Hepatocyte (in vitro differentiated cells): ENCODE data around the gene KRTAP2-4. TPM values are rescaled to one million over a fixed set of nuclear protein-coding genes. Genes with fewer than 3 reads are reported as not detected.
"Not testable (repeated sequence)": the region's sequence is repeated elsewhere in the genome, so short reads cannot be mapped to it uniquely, and the experiment has no call there.

Experiments
- DNase-seq: peaks from one replicate; pipeline ENCODE4 v3.0.0-alpha.2; 2016; ENCODE audit warnings: low spot score
- H2AFZ ChIP-seq: fragments of 200-600 bp; sonication (generic); 2 replicates; pipeline ENCODE4 v1.6.0; 2016; ENCODE audit warnings: antibody characterized with exemption, mild to moderate bottlenecking
- H3K27ac ChIP-seq: fragments of 200-600 bp; sonication (generic); 2 replicates; pipeline ENCODE4 v1.5.1; 2016; ENCODE audit warnings: mild to moderate bottlenecking
- H3K27me3 ChIP-seq: fragments of 200-600 bp; sonication (generic); 2 replicates; pipeline ENCODE4 v1.6.1; 2016
- H3K36me3 ChIP-seq: fragments of 200-600 bp; sonication (generic); replicated peaks from 2 replicates; pipeline ENCODE4 v1.5.1; 2016; ENCODE audit warnings: low read depth; ENCODE audit not compliant: insufficient read depth
- H3K4me1 ChIP-seq: fragments of 200-600 bp; sonication (generic); 2 replicates; pipeline ENCODE4 v1.5.1; 2016; ENCODE audit warnings: mild to moderate bottlenecking, moderate library complexity; ENCODE audit not compliant: insufficient read depth
- H3K4me2 ChIP-seq: fragments of 200-600 bp; sonication (generic); 2 replicates; pipeline ENCODE4 v1.6.0; 2016
- H3K4me3 ChIP-seq: fragments of 200-600 bp; sonication (generic); 2 replicates; pipeline ENCODE4 v1.5.1; 2016; ENCODE audit warnings: mild to moderate bottlenecking
- H3K79me2 ChIP-seq: fragments of 200-600 bp; sonication (generic); 2 replicates; pipeline ENCODE4 v1.6.0; 2017; ENCODE audit warnings: mild to moderate bottlenecking
- H3K9me2 ChIP-seq: fragments of 200-600 bp; sonication (generic); replicated peaks from 2 replicates; pipeline ENCODE4 v1.6.0; 2017; ENCODE audit warnings: mild to moderate bottlenecking; ENCODE audit not compliant: insufficient read depth
- H3K9me3 ChIP-seq: fragments of 200-600 bp; sonication (generic); 2 replicates; pipeline ENCODE4 v1.5.1; 2016; ENCODE audit warnings: low read depth, mild to moderate bottlenecking
- H4K20me1 ChIP-seq: fragments of 200-600 bp; sonication (generic); 2 replicates; pipeline ENCODE4 v1.6.0; 2016; ENCODE audit warnings: mild to moderate bottlenecking; ENCODE audit not compliant: insufficient read depth, poor library complexity, severe bottlenecking
- EZH2 ChIP-seq: fragments of 200-600 bp; sonication (generic); IDR thresholded peaks from 2 replicates; pipeline ENCODE4 v1.6.1; 2016; ENCODE audit warnings: antibody characterized with exemption, mild to moderate bottlenecking, borderline replicate concordance
- EZH2phosphoT487 ChIP-seq: fragments of 200-600 bp; sonication (generic); IDR thresholded peaks from one replicate; pipeline ENCODE4 v1.6.1; 2018; ENCODE audit warnings: antibody characterized with exemption, mild to moderate bottlenecking, low read depth, moderate library complexity; ENCODE audit not compliant: unreplicated experiment, severe bottlenecking
- WGBS: methylation state at CpG from one replicate; pipeline ENCODE4 v1.1.6; 2016; ENCODE audit warnings: low lambda C conversion rate; ENCODE audit errors: missing lambda C conversion rate; 5-methylcytosine and 5-hydroxymethylcytosine counted together
- polyA plus RNA-seq: library from polyadenylated mRNA; unstranded; fragments of >200 nt; fragmentation: Nextera tagmentation; extraction: Ambion mirVana; gene quantifications from 2 replicates; pipeline ENCODE4 v1.2.1, GENCODE V29; 2016
- total RNA-seq: library from RNA; depleted of rRNA; stranded (reverse); fragments of >200 nt; gene quantifications from 2 replicates; pipeline ENCODE4 v1.2.3, GENCODE V29; 2014
- TF ChIP-seq, protein P1 (sequence below): fragments of 200-600 bp; sonication (generic); IDR thresholded peaks from 2 replicates; pipeline ENCODE4 v1.5.1; 2016; ENCODE audit warnings: antibody characterized with exemption, mild to moderate bottlenecking; ENCODE audit not compliant: poor library complexity

Gene KRTAP2-4
- total and polyA plus RNA-seq, 2 experiments from 2014 or later, result not detected

DNA sequence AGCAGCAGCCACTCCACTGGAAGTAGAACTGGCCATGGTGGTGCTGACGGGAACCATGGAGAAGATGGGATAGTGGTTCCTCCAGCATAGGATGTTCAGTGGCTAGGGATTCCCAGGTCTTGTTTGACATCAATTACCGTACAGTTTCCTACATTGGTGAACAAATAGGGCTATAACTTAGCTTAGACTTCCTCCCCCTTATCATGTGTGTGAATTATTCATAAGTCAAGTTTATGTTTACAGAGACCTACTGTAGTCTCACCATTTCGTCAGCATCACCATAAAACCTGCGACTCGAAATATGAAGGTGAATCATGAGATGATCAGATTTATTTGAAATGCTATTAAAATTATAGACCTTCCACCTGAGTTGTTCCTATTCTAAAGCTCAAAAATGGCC, 6.9 kb downstream of the KRTAP2-4 start:
- no peak for DNase-seq
- H3K27me3 ChIP-seq, result no peaks in the 10 kb centered on the region
- H2AFZ ChIP-seq, result no peak overlapping the region
- H3K4me1 ChIP-seq, result no peaks in the 10 kb centered on the region
- WGBS, result 93% methylated on average over 5 of the region's 5 CpGs
- no peaks in the 10 kb centered on the region for H3K9me2 ChIP-seq
- H3K9me3 ChIP-seq, result no peaks in the 10 kb centered on the region
- H3K36me3 ChIP-seq, result no peaks in the 10 kb centered on the region
- no peak overlapping the region for H3K4me3 ChIP-seq
- H3K27ac ChIP-seq, result no peak overlapping the region
- no peaks in the 10 kb centered on the region for H4K20me1 ChIP-seq
- TF ChIP-seq EZH2phosphoT487 (no peak), EZH2 (no peak)
- TF ChIP-seq, protein P1, sequence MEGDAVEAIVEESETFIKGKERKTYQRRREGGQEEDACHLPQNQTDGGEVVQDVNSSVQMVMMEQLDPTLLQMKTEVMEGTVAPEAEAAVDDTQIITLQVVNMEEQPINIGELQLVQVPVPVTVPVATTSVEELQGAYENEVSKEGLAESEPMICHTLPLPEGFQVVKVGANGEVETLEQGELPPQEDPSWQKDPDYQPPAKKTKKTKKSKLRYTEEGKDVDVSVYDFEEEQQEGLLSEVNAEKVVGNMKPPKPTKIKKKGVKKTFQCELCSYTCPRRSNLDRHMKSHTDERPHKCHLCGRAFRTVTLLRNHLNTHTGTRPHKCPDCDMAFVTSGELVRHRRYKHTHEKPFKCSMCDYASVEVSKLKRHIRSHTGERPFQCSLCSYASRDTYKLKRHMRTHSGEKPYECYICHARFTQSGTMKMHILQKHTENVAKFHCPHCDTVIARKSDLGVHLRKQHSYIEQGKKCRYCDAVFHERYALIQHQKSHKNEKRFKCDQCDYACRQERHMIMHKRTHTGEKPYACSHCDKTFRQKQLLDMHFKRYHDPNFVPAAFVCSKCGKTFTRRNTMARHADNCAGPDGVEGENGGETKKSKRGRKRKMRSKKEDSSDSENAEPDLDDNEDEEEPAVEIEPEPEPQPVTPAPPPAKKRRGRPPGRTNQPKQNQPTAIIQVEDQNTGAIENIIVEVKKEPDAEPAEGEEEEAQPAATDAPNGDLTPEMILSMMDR, result no peak
- no peaks in the 10 kb centered on the region for H3K79me2 ChIP-seq
- no peak overlapping the region for H3K4me2 ChIP-seq

GRCh38 chr17:41057547-41057946, 8.1 kb downstream of the KRTAP2-4 start:
- H3K27me3 ChIP-seq, result no peaks in the 10 kb centered on the region
- H3K27ac ChIP-seq, result no peak overlapping the region
- no peaks in the 10 kb centered on the region for H3K79me2 ChIP-seq
- no peaks in the 10 kb centered on the region for H3K9me3 ChIP-seq
- WGBS, result 100% methylated on average over 1 of the region's 1 CpG
- H2AFZ ChIP-seq, result no peak overlapping the region
- H3K4me3 ChIP-seq, result no peak overlapping the region
- H3K4me1 ChIP-seq, result no peaks in the 10 kb centered on the region
- H3K36me3 ChIP-seq, result no peaks in the 10 kb centered on the region
- no peak overlapping the region for H3K4me2 ChIP-seq
- TF ChIP-seq, protein P1, result no peak
- TF ChIP-seq EZH2phosphoT487 (no peak), EZH2 (no peak)
- H3K9me2 ChIP-seq, result no peaks in the 10 kb centered on the region
- no peaks in the 10 kb centered on the region for H4K20me1 ChIP-seq
- DNase-seq, result no peak

- not testable (repeated sequence) for H3K79me2 ChIP-seq, H3K9me2 ChIP-seq, H2AFZ ChIP-seq, H3K4me1 ChIP-seq, H3K9me3 ChIP-seq, H3K4me3 ChIP-seq, H4K20me1 ChIP-seq, H3K36me3 ChIP-seq, H3K27me3 ChIP-seq, H3K4me2 ChIP-seq, H3K27ac ChIP-seq, DNase-seq
- WGBS, result 67% methylated on average over 1 of the region's 6 CpGs
These were observed 10.5 kb downstream of the KRTAP2-4 start, which contains the start of gene KRTAP2-2 for GRCh38 chr17:41055130-41055529. Gene KRTAP2-2 (minus strand): TSS chr17:41055230. CDS start chr17:41055211, 19 bp downstream.

GRCh38 chr17:41054556-41054955, 11.1 kb downstream of the KRTAP2-4 start:
- not testable (repeated sequence) for H3K27me3 ChIP-seq, H2AFZ ChIP-seq, H3K27ac ChIP-seq, H3K9me2 ChIP-seq, H4K20me1 ChIP-seq, H3K79me2 ChIP-seq, H3K9me3 ChIP-seq, H3K4me1 ChIP-seq, H3K4me2 ChIP-seq, H3K36me3 ChIP-seq, H3K4me3 ChIP-seq, DNase-seq
- WGBS, result 86% methylated on average over 5 of the region's 9 CpGs

DNA sequence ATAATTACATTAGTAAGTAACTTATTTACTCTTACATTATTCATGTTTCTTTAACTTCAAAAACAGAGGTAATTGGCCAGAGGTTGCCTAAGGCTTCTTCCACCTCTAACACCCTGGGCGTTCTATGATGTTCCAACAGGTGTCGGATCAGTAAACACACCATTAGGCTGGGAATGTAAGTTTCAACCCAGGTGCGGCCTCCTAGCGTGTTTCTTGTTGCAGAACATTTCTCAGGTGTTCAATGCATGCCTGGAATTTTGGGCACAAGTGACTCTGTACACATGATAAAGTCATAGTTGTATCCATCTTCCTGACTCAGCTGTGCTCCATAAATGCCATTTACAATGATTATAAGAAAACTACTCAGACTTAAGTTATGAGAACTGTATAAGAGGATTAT, 11.7 kb downstream of the KRTAP2-4 start:
- Histone ChIP-seq H3K4me2 (no peak overlapping the region), H3K36me3 (no peaks in the 10 kb centered on the region), H3K9me3 (no peaks in the 10 kb centered on the region), H4K20me1 (no peaks in the 10 kb centered on the region), H3K9me2 (no peaks in the 10 kb centered on the region), H3K27ac (no peak overlapping the region), H3K4me1 (no peaks in the 10 kb centered on the region), H2AFZ (no peak overlapping the region), H3K27me3 (no peaks in the 10 kb centered on the region), H3K4me3 (no peak overlapping the region), H3K79me2 (no peaks in the 10 kb centered on the region)
- no peak for DNase-seq
- TF ChIP-seq EZH2phosphoT487 (no peak), EZH2 (no peak)
- TF ChIP-seq, protein P1, result no peak
- WGBS, result 85% methylated on average over 4 of the region's 4 CpGs
